Measurements from ENCODE around the gene IL1RAP.

- TF ChIP-seq CTCF (conservative IDR thresholded peaks at IDR 0.05; ENCODE audit: low read length) (no peak), EZH2phosphoT487 (IDR thresholded peaks at IDR 0.05; ENCODE audit: borderline replicate concordance) (no peak)
Measured at GRCh38 chr3:190589326-190589725, 75.4 kb downstream of the IL1RAP start.
